K562 (cell line): Measurements from ENCODE around the gene RNASEH2A. TPM values are rescaled to one million over a fixed set of nuclear protein-coding genes. Genes with fewer than 3 reads are reported as not detected.
A peak's percentile ranks its signal among the peaks of the same experiment; 100 is the strongest.

Experiments
- BCLAF1 ChIP-seq, 2 experiments: fragments of 450-650 bp in 1 of 2; IDR thresholded peaks; 2 replicates each; pipeline ENCODE4 v1.6.1; 2011 to 2017; ENCODE audit warnings: low read depth in 2 of 2, antibody characterized with exemption in 1 of 2, borderline replicate concordance in 1 of 2, low read length in 1 of 2, mild to moderate bottlenecking in 1 of 2, mixed read lengths in 1 of 2; ENCODE audit not compliant: control insufficient read depth in 1 of 2
- CEBPB ChIP-seq: fragments of 450-650 bp; IDR thresholded peaks from 2 replicates; pipeline ENCODE4 v1.6.1; 2016; ENCODE audit warnings: missing genetic modification characterization, missing compliant biosample characterization
- FUS ChIP-seq: fragments of 200-400 bp; formaldehyde crosslinking; optimal IDR thresholded peaks from 2 replicates; pipeline ENCODE3; 2017; ENCODE audit warnings: low read depth, low read length
- IFI16 ChIP-seq: fragments of 250-450 bp; sonication (Bioruptor Pico); IDR thresholded peaks from 2 replicates; pipeline ENCODE4 v2.1.2; 2022; ENCODE audit warnings: mild to moderate bottlenecking, inconsistent platforms
- LEF1 ChIP-seq: fragments of 450-650 bp; IDR thresholded peaks from 2 replicates; pipeline ENCODE4 v1.6.1; 2016; ENCODE audit warnings: mild to moderate bottlenecking
- NFE2 ChIP-seq: IDR thresholded peaks from 2 replicates; pipeline ENCODE4 v1.6.1; 2014; ENCODE audit warnings: antibody characterized with exemption, low read depth
- PRPF4 ChIP-seq: fragments of 200-400 bp; formaldehyde crosslinking; IDR thresholded peaks from one replicate; pipeline ENCODE4 v1.6.1; 2017; ENCODE audit warnings: low read length, low read depth, mild to moderate bottlenecking; ENCODE audit not compliant: insufficient read depth, poor library complexity, severe bottlenecking
- SP1 ChIP-seq: sonication (generic); formaldehyde crosslinking; IDR thresholded peaks from 2 replicates; pipeline ENCODE4 v1.8.1; 2022; ENCODE audit warnings: mild to moderate bottlenecking, missing genetic modification reagents
- ZBTB17 ChIP-seq: fragments of 450-650 bp; formaldehyde crosslinking; IDR thresholded peaks from 2 replicates; pipeline ENCODE4 v1.4.0; 2020; ENCODE audit warnings: mild to moderate bottlenecking
- ZNF133 ChIP-seq: fragments of 250-450 bp; sonication (Bioruptor Pico); IDR thresholded peaks from 2 replicates; pipeline ENCODE4 v1.4.0; 2020; ENCODE audit warnings: mild to moderate bottlenecking
- ZNF444 ChIP-seq: fragments of 250-450 bp; sonication (Bioruptor Pico); IDR thresholded peaks from 2 replicates; pipeline ENCODE4 v1.4.0; 2020; ENCODE audit warnings: mild to moderate bottlenecking, moderate library complexity
- ZNF592 ChIP-seq: fragments of 450-650 bp; IDR thresholded peaks from 2 replicates; pipeline ENCODE4 v1.6.1; 2017; ENCODE audit warnings: antibody characterized with exemption, mild to moderate bottlenecking
- polyA plus RNA-seq, 8 experiments: library from polyadenylated mRNA; depleted of rRNA in 4 of 8; stranded (reverse) in 5 of 8; unstranded in 3 of 8; fragments of >200 nt; fragmentation: Nextera tagmentation in 2 of 8; fragmentation: Illumina TruSeq in 1 of 8; extraction: Ambion mirVana in 2 of 8; extraction: Trizol in 1 of 8; gene quantifications; 2 replicates each; pipeline versions ENCODE4 v1.2.1 to v1.2.3, GENCODE V29; 2011 to 2014; ENCODE audit warnings: inconsistent platforms in 1 of 8, missing spikeins in 1 of 8
- total RNA-seq, 7 experiments: library from RNA; depleted of rRNA in 6 of 7; stranded (reverse); fragments of >200 nt in 6 of 7; fragmentation: Illumina TruSeq in 2 of 7; extraction: Trizol in 2 of 7; gene quantifications; 2 replicates each; pipeline versions ENCODE4 v1.2.1 to v1.2.3, GENCODE V29; 2011 to 2021; ENCODE audit warnings: low replicate concordance in 1 of 7
- TF ChIP-seq, protein P1 (sequence below), 2 experiments: fragments of 150-350 bp in 1 of 2; IDR thresholded peaks; 2 replicates each; pipeline ENCODE4 v1.6.1; 2012 to 2016; ENCODE audit warnings: low read depth in 2 of 2, low read length in 2 of 2, mild to moderate bottlenecking in 1 of 2, moderate library complexity in 1 of 2
- TF ChIP-seq, protein P2 (sequence below), 3 experiments: fragments of 200-800 bp in 1 of 3; sonication (Bioruptor generic) in 1 of 3; sonication (generic) in 1 of 3; formaldehyde crosslinking in 1 of 3; IDR thresholded peaks; 2 replicates each; pipeline versions ENCODE4 v1.6.1 to v1.8.0; 2016 to 2022; ENCODE audit warnings: mild to moderate bottlenecking in 2 of 3, missing compliant biosample characterization in 2 of 3, missing genetic modification characterization in 2 of 3, missing genetic modification reagents in 1 of 3

The RNASEH2A gene
- total and polyA plus RNA-seq, 9 of the 15 experiments (the other 6 are each of a cell fraction or from before 2014, with no cell fraction given), result 22.3 to 78.0 (median 61.7) TPM

- TF ChIP-seq, protein P1, sequence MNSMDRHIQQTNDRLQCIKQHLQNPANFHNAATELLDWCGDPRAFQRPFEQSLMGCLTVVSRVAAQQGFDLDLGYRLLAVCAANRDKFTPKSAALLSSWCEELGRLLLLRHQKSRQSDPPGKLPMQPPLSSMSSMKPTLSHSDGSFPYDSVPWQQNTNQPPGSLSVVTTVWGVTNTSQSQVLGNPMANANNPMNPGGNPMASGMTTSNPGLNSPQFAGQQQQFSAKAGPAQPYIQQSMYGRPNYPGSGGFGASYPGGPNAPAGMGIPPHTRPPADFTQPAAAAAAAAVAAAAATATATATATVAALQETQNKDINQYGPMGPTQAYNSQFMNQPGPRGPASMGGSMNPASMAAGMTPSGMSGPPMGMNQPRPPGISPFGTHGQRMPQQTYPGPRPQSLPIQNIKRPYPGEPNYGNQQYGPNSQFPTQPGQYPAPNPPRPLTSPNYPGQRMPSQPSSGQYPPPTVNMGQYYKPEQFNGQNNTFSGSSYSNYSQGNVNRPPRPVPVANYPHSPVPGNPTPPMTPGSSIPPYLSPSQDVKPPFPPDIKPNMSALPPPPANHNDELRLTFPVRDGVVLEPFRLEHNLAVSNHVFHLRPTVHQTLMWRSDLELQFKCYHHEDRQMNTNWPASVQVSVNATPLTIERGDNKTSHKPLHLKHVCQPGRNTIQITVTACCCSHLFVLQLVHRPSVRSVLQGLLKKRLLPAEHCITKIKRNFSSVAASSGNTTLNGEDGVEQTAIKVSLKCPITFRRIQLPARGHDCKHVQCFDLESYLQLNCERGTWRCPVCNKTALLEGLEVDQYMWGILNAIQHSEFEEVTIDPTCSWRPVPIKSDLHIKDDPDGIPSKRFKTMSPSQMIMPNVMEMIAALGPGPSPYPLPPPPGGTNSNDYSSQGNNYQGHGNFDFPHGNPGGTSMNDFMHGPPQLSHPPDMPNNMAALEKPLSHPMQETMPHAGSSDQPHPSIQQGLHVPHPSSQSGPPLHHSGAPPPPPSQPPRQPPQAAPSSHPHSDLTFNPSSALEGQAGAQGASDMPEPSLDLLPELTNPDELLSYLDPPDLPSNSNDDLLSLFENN (IDR thresholded peaks at IDR 0.05; ENCODE audit: low read depth in 2 of 2, low read length in 2 of 2), result no peak
- TF ChIP-seq BCLAF1 (IDR thresholded peaks at IDR 0.05; ENCODE audit: borderline replicate concordance in 1 of 2, control insufficient read depth in 1 of 2, low read depth in 2 of 2, low read length in 1 of 2) (no peak), ZNF592 (peak; percentile 89), ZNF444 (no peak), IFI16 (CRISPR knock-in tag) (no peak), SP1 (CRISPR knock-in tag) (no peak), CEBPB (tag) (no peak), NFE2 (no peak), LEF1 (no peak), ZNF133 (CRISPR knock-in tag) (no peak), ZBTB17 (CRISPR knock-in tag) (0 out of 2 replicates have a peak, but pooled peaks have one; percentile 49), PRPF4 (no peak), FUS (no peak)
- TF ChIP-seq, protein P2, sequence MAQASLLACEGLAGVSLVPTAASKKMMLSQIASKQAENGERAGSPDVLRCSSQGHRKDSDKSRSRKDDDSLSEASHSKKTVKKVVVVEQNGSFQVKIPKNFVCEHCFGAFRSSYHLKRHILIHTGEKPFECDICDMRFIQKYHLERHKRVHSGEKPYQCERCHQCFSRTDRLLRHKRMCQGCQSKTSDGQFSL (CRISPR knock-in tag; IDR thresholded peaks at IDR 0.05), result no peak
- TF ChIP-seq, protein P2 (tag; IDR thresholded peaks at IDR 0.05), result 0 out of 4 replicates have a peak, but pooled peaks of 1 of the 2 experiments have one; percentile 6
These were observed 17.7 kb upstream of the RNASEH2A start (continued) for GRCh38 chr19:12788682-12789097.
